Activated T-cell treated with anti-CD3 and anti-CD28 coated beads for 4 hours (primary cell): ENCODE results near the gene SMC6.

Experiments used
- DNase-seq: peaks from one replicate; pipeline ENCODE4 v3.0.0-alpha.2; 2020

The SMC6 gene

DNA sequence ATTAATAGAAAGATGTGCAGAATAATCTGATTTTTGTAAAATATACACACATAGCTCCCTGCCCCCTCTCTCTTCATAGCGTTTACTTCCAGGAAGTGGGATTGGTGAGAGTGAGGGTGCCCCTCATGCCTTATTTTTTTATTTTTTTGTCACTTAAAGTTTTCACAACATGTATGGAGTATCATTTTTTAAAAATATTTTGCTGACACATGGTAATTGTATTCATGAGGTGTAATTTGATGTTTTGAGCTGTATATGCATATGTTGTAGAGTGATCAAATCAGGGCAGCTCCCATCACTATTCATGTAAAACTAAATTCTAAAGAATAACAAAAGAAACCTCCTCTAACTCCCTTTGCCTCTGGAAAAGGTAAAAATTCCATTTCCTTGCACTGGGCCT lies 138.5 kb downstream of the SMC6 start:
- DNase-seq = no peak

DNA sequence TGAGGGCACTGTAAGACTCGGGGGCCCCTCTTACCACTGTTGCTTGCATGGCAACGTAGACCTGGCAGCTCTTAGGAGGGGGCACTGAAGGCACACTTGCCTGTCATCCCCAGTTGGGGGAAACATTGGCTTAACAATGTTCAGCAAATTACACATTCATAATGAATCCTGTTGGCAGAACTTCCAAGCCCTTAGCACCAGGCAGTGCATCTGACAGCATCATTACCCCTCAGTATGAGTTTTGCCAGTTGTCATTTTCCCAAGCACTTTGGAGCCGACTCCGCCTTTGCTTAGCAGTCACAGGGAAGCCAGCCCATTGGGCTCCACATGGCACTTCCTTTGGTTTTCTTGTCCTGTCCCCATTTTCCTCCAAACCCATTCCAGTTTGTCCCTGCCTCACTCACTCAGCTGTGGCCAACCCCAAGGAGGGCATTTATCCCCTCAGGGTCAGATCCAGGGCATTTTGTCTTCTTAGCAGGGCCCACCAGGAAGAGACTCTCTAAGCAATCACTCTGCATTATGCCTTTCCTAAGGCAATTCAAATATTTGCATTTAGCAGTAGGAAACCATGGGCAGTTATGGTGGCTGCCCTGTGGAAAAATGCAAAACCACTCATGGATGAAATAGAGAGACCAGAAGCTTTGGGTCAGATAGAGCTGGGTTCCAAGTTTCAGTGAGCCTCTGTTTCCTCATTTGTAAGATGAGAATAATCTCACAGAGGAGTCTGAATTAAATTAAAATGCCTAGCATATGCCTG lies 139.3 kb downstream of the SMC6 start:
- DNase-seq = no peak
